Breast epithelium (tissue), 4 donors: ENCODE results near the gene NDP. TPM values are rescaled to one million over a fixed set of nuclear protein-coding genes. Genes with fewer than 3 reads are reported as not detected.

ENCODE experiments used
- DNase-seq, 2 donors: peaks; one replicate each; pipeline ENCODE4 v3.0.0-alpha.2; 2019; ENCODE audit warnings: low spot score in 2 of 2
- H3K27ac ChIP-seq, 2 donors: fragments of 200-600 bp; sonication (generic) in 1 of 2; one replicate each; pipeline ENCODE4 v1.5.1; 2016 to 2019; ENCODE audit warnings: mild to moderate bottlenecking in 1 of 2
- H3K27me3 ChIP-seq, 2 donors: fragments of 200-600 bp; sonication (generic) in 1 of 2; one replicate each; pipeline versions ENCODE4 v1.5.1 to v1.6.0; 2017 to 2019; ENCODE audit warnings: control low read depth in 1 of 2, mild to moderate bottlenecking in 1 of 2
- H3K36me3 ChIP-seq: fragments of 200-600 bp; one replicate; pipeline ENCODE4 v1.5.1; 2019
- H3K4me1 ChIP-seq, 2 donors: fragments of 200-600 bp; sonication (generic); one replicate each; pipeline ENCODE4 v1.5.1; 2016 to 2019; ENCODE audit warnings: control low read depth in 1 of 2
- H3K4me3 ChIP-seq, 3 donors: fragments of 200-600 bp; sonication (generic); 1 replicate in 2 of 3; 2 replicates in 1 of 3; pipeline ENCODE4 v1.5.1; 2016 to 2019; ENCODE audit warnings: mild to moderate bottlenecking in 3 of 3, moderate library complexity in 2 of 3
- H3K9me3 ChIP-seq, 2 donors: fragments of 200-600 bp; sonication (generic) in 1 of 2; one replicate each; pipeline ENCODE4 v1.5.1; 2016 to 2019; ENCODE audit warnings: control low read depth in 1 of 2
- CTCF ChIP-seq, 3 donors: fragments of 450-650 bp; IDR thresholded peaks; one replicate each; pipeline ENCODE4 v1.5.1; 2016 to 2017; ENCODE audit warnings: antibody characterized with exemption in 3 of 3, mild to moderate bottlenecking in 3 of 3, moderate library complexity in 3 of 3
- POLR2A ChIP-seq: fragments of 450-650 bp; IDR thresholded peaks from one replicate; pipeline ENCODE4 v1.6.1; 2016; ENCODE audit warnings: antibody characterized with exemption, mild to moderate bottlenecking, moderate library complexity
- POLR2AphosphoS5 ChIP-seq, 3 donors: sonication (generic); formaldehyde crosslinking; IDR thresholded peaks; one replicate each; pipeline ENCODE4 v1.6.1; 2017; ENCODE audit warnings: antibody characterized with exemption in 3 of 3
- intact Hi-C: fragments of 100-400 bp; cut with DNase I; formaldehyde crosslinking; loops from one replicate; pipeline ENCODE4 v1.15.1; 2023; ENCODE audit warnings: low total_unique reads
- total RNA-seq, 3 donors: library from RNA; depleted of rRNA; stranded (reverse); fragments of >200 nt; gene quantifications; one replicate each; pipeline ENCODE4 v1.1.0, GENCODE V29; 2016

The NDP gene
- total RNA-seq, 3 donors from 2014 or later = 0.66 to 4.0 TPM; not detected in 1

GRCh38 chrX:43910012-43910411 lies 63.2 kb downstream of the NDP start:
- no peak for TF ChIP-seq POLR2A
- TF ChIP-seq POLR2AphosphoS5 (IDR thresholded peaks at IDR 0.05) = no peak
- no peak for TF ChIP-seq CTCF (IDR thresholded peaks at IDR 0.05)
- Histone ChIP-seq H3K4me3 (no peak overlapping the region), H3K36me3 (no peaks in the 10 kb centered on the region), H3K27ac (no peak overlapping the region), H3K4me1 (no peaks in the 10 kb centered on the region), H3K27me3 (peaks cover 0 to 47% of the 10 kb centered on the region in 2 donors), H3K9me3 (no peaks in the 10 kb centered on the region)
- no peak for DNase-seq
- intact Hi-C loops = no loop called here

GRCh38 chrX:43909141-43909540 lies 64.0 kb downstream of the NDP start:
- no peak overlapping the region for H3K4me3 ChIP-seq
- H3K27me3 ChIP-seq = peaks cover 0 to 50% of the 10 kb centered on the region in 2 donors
- H3K9me3 ChIP-seq = no peaks in the 10 kb centered on the region
- no peak for DNase-seq
- no peaks in the 10 kb centered on the region for H3K4me1 ChIP-seq
- intact Hi-C loops = no loop called here
- no peak for TF ChIP-seq CTCF (IDR thresholded peaks at IDR 0.05)
- no peaks in the 10 kb centered on the region for H3K36me3 ChIP-seq
- no peak overlapping the region for H3K27ac ChIP-seq

- DNase-seq = no peak
- H3K4me1 ChIP-seq = no peaks in the 10 kb centered on the region
These were observed 73.0 kb downstream of the NDP start for GRCh38 chrX:43899878-43900815.

More at GRCh38 chrX:43899878-43900815, 73.0 kb downstream of the NDP start:
- Histone ChIP-seq H3K27ac (no peak overlapping the region), H3K36me3 (no peaks in the 10 kb centered on the region), H3K4me3 (no peak overlapping the region), H3K27me3 (peaks cover 0 to 32% of the 10 kb centered on the region in 2 donors), H3K9me3 (no peaks in the 10 kb centered on the region)
- intact Hi-C loops = no loop called here
- TF ChIP-seq CTCF (IDR thresholded peaks at IDR 0.05) (no peak), POLR2A (no peak), POLR2AphosphoS5 (IDR thresholded peaks at IDR 0.05) (no peak)

Other genes starting within 250 kb of the NDP start
- 10 to 100 TPM; 42.0 to 46.0 (median 43.7) TPM for gene MAOB, start 90.9 kb downstream of the NDP start, total RNA-seq